GM12878 (cell line): ENCODE measurements around the gene ZNF41. TPM values are rescaled to one million over a fixed set of nuclear protein-coding genes. Genes with fewer than 3 reads are reported as not detected.
A peak's percentile ranks its signal among the peaks of the same experiment; 100 is the strongest.

Source experiments
- ATAC-seq: fragments of 200-7000 bp; cut with Tn5 transposase; 3 replicates; pipeline ENCODE4 v1.9.1; 2020; ENCODE audit warnings: mild to moderate bottlenecking, moderate library complexity
- BruUV-seq: library from RNA; stranded (reverse); fragments of 400-500 nt; replicated peaks from 2 replicates; lab custom pipeline; 2021; lab: Mats Ljungman, UMichigan
- CTCF ChIA-PET: fragments of 300-600 bp; sonication (Branson Sonifier 250); formaldehyde crosslinking; extraction: SDS; loops from one replicate; lab custom pipeline; 2021; ENCODE audit warnings: inconsistent platforms; lab: Yijun Ruan, JAX
- POLR2A ChIA-PET: fragments of 350-600 bp; formaldehyde crosslinking; extraction: SDS; loops from one replicate; lab custom pipeline; 2021; ENCODE audit warnings: inconsistent platforms; lab: Charles Lee
- RAD21 ChIA-PET: fragments of 300-600 bp; sonication (Branson Sonifier 250); formaldehyde crosslinking; loops from one replicate; lab custom pipeline; 2023; ENCODE audit warnings: antibody characterized with exemption; ENCODE audit not compliant: unreplicated experiment; lab: Charles Lee
- SMC1A ChIA-PET: fragments of 300-600 bp; sonication (Branson Sonifier 250); formaldehyde crosslinking; loops from one replicate; lab custom pipeline; 2023; ENCODE audit not compliant: unreplicated experiment, uncharacterized antibody; lab: Charles Lee
- DNase-seq: peaks from one replicate; pipeline ENCODE4 v3.0.0-alpha.2; 2011; ENCODE audit warnings: low read depth, low spot score
- FAIRE-seq: peaks from 3 replicates; lab custom pipeline; 2011; peaks lifted over from hg19 to GRCh38; lab: Jason Lieb, UNC
- H2AFZ ChIP-seq: 2 replicates; pipeline ENCODE4 v1.6.0; 2011; ENCODE audit warnings: low read depth, low read length, control low read depth; ENCODE audit not compliant: control insufficient read depth
- H3K27ac ChIP-seq: 2 replicates; pipeline ENCODE4 v1.5.1; 2011; ENCODE audit warnings: control low read depth; ENCODE audit not compliant: control insufficient read depth, insufficient read depth
- H3K27me3 ChIP-seq, 2 experiments: replicated peaks in 1 of 2; 2 replicates each; pipeline versions ENCODE4 v1.6.0 to v1.6.1; 2011; ENCODE audit warnings: low read length in 1 of 2; ENCODE audit not compliant: control insufficient read depth in 2 of 2, insufficient read depth in 2 of 2
- H3K36me3 ChIP-seq, 2 experiments: 2 replicates each; pipeline ENCODE4 v1.5.1; 2011; ENCODE audit warnings: low read length in 1 of 2; ENCODE audit not compliant: control insufficient read depth in 2 of 2, insufficient read depth in 2 of 2
- H3K4me1 ChIP-seq: 2 replicates; pipeline ENCODE4 v1.6.1; 2011; ENCODE audit warnings: mild to moderate bottlenecking, low read length, moderate library complexity, mixed read lengths; ENCODE audit not compliant: control insufficient read depth, insufficient read depth
- H3K4me2 ChIP-seq: 2 replicates; pipeline ENCODE4 v1.6.0; 2011; ENCODE audit warnings: control low read depth; ENCODE audit not compliant: control insufficient read depth, insufficient read depth
- H3K4me3 ChIP-seq: fragments of 200-600 bp; sonication (generic); 2 replicates; pipeline ENCODE4 v1.5.1; 2016
- H3K79me2 ChIP-seq: 2 replicates; pipeline ENCODE4 v1.6.0; 2011; ENCODE audit warnings: low read length; ENCODE audit not compliant: control insufficient read depth, insufficient read depth
- H3K9ac ChIP-seq: 2 replicates; pipeline ENCODE4 v1.8.0; 2011; ENCODE audit warnings: low read length, control low read depth, mixed read lengths; ENCODE audit not compliant: control insufficient read depth, insufficient read depth
- H3K9me3 ChIP-seq: replicated peaks from 3 replicates; pipeline ENCODE4 v1.5.1; 2011; ENCODE audit warnings: mild to moderate bottlenecking, low read length; ENCODE audit not compliant: control insufficient read depth, insufficient read depth
- H4K20me1 ChIP-seq: 2 replicates; pipeline ENCODE4 v1.6.0; 2011; ENCODE audit not compliant: control insufficient read depth, insufficient read depth
- GABPA ChIP-seq: IDR thresholded peaks from 2 replicates; pipeline ENCODE4 v1.6.1; 2014; ENCODE audit warnings: antibody characterized with exemption, low read depth, mild to moderate bottlenecking, inconsistent platforms
- WGBS: methylation state at CpG from one replicate; pipeline ENCODE4 v1.1.6; 2016; ENCODE audit warnings: low lambda C conversion rate; ENCODE audit not compliant: insufficient replicate concordance, insufficient coverage; ENCODE audit errors: missing lambda C conversion rate; 5-methylcytosine and 5-hydroxymethylcytosine counted together
- in situ Hi-C: fragments of 300-500 bp; cut with MboI; formaldehyde crosslinking; loops from 9 replicates; pipeline ENCODE4 v1.14.3; 2018; ENCODE audit warnings: mixed read lengths
- intact Hi-C: fragments of 100-400 bp; cut with micrococcal nuclease; formaldehyde crosslinking; loops from one replicate; pipeline ENCODE4 v1.14.2; 2022; ENCODE audit not compliant: unreplicated experiment
- polyA plus RNA-seq, 11 experiments: library from polyadenylated mRNA; depleted of rRNA in 4 of 11; unstranded in 6 of 11; stranded (reverse) in 5 of 11; fragments of >200 nt; fragmentation: Nextera tagmentation in 4 of 11; fragmentation: Illumina TruSeq in 1 of 11; extraction: Ambion mirVana in 4 of 11; extraction: Trizol in 1 of 11; gene quantifications; 1 replicate in 1 of 11; 2 replicates in 10 of 11; pipeline versions ENCODE4 v1.2.1 to v1.2.3, GENCODE V29; 2011 to 2016; ENCODE audit warnings: inconsistent platforms in 2 of 11, missing spikeins in 2 of 11, low read depth in 1 of 11
- total RNA-seq, 4 experiments: library from RNA; depleted of rRNA in 3 of 4; stranded (reverse); fragments of >200 nt in 3 of 4; fragmentation: Illumina TruSeq in 1 of 4; extraction: Trizol in 1 of 4; gene quantifications; 2 replicates each; pipeline versions ENCODE4 v1.2.1 to v1.2.3, GENCODE V29; 2013 to 2021
- TF ChIP-seq, protein P1 (sequence below): fragments of 450-650 bp; IDR thresholded peaks from 2 replicates; pipeline ENCODE4 v1.6.1; 2017; ENCODE audit warnings: antibody characterized with exemption, mild to moderate bottlenecking, moderate library complexity

ZNF41 gene
- total and polyA plus RNA-seq, 10 of the 15 experiments (the other 5 are each of a cell fraction or from before 2014, with no cell fraction given), result 0.95 to 10.6 (median 7.5) TPM

DNA sequence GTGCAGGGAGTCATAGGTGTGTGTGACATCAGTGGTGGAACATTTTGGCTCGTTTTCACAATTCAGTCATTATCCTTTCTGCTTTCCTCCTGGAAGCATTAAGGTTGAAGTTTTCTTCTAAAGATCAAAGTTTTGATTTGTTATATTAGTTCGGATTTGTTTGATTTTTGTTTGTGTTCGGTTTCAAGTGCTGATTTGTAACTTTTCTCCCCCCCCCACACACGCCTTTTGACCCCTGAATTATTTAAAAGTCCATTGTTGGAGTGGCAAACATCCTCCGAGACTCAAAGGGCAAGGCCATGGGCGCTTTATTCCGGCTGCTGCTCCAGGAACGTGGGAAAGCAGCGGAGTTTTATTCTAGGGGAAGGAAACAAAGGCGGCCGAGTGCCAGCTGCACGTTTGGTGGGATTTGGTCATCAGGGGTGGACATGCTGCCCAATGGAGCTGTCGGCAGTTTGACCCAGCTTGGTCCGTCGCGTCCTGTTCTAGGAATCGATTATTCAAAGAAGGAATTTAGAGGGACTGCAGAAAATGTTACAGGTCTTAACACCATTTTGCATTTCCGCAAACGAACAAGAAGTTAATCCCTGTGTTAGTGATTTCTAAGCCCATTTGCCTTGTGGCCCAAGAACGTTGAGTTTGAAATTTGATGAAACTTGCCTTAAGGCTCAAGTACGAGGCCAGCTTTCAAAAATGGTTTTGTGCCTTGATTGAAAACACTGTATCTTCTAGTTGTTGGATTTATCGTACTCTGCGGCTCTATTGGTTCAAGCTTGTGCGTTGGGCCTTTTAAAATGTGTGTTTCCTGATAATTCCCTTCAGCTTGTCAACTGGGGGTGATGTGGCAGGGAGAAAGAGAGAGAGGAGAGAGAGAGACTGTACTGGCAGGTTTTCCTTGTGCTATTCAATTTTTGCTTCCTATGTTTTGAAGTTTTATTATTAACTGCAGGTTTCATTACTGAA lies 565 bp upstream of the ZNF41 start:
- TF ChIP-seq, protein P1, sequence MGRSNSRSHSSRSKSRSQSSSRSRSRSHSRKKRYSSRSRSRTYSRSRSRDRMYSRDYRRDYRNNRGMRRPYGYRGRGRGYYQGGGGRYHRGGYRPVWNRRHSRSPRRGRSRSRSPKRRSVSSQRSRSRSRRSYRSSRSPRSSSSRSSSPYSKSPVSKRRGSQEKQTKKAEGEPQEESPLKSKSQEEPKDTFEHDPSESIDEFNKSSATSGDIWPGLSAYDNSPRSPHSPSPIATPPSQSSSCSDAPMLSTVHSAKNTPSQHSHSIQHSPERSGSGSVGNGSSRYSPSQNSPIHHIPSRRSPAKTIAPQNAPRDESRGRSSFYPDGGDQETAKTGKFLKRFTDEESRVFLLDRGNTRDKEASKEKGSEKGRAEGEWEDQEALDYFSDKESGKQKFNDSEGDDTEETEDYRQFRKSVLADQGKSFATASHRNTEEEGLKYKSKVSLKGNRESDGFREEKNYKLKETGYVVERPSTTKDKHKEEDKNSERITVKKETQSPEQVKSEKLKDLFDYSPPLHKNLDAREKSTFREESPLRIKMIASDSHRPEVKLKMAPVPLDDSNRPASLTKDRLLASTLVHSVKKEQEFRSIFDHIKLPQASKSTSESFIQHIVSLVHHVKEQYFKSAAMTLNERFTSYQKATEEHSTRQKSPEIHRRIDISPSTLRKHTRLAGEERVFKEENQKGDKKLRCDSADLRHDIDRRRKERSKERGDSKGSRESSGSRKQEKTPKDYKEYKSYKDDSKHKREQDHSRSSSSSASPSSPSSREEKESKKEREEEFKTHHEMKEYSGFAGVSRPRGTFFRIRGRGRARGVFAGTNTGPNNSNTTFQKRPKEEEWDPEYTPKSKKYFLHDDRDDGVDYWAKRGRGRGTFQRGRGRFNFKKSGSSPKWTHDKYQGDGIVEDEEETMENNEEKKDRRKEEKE, result no peak
- 0 out of 2 replicates have a peak, but pooled peaks have one; percentile 7 for TF ChIP-seq GABPA
- TF ChIP-seq, all 136 proteins: peak for 1
- ChIA-PET SMC1A (interaction anchor here (1.1 kb wide), 1 partner anchor 12 kb away, joined by 5 read pairs; no protein-coding TSS in a partner anchor), RAD21 (interaction anchor here (2.1 kb wide), 1 partner anchor 14 kb away, joined by 6 read pairs; no protein-coding TSS in a partner anchor), POLR2A (interaction anchor here (0.9 to 1.0 kb wide), 2 partner anchors 13 to 38 kb away, joined by 3 to 4 read pairs; no protein-coding TSS in a partner anchor), CTCF (interaction anchor here (0.6 to 1.4 kb wide), 3 partner anchors 17 to 99 kb away, joined by 3 to 4 read pairs (median 3); no protein-coding TSS in a partner anchor)
- peak; percentile 35 for FAIRE-seq
- Histone ChIP-seq H3K4me3 (peak overlapping the region; percentile 66), H4K20me1 (no peaks in the 10 kb centered on the region), H3K9me3 (no peaks in the 10 kb centered on the region), H3K36me3 (no peaks in the 10 kb centered on the region), H3K27ac (peak overlapping the region; percentile 88), H3K79me2 (peaks cover 30% of the 10 kb centered on the region), H3K4me2 (peak overlapping the region; percentile 56), H3K27me3 (no peaks in the 10 kb centered on the region), H3K4me1 (no peaks in the 10 kb centered on the region; the same call in 1 of the 2 replicates), H3K9ac (peak overlapping the region; percentile 83), H2AFZ (peak overlapping the region; percentile 4)
- WGBS, result 31% methylated on average over 24 of the region's 24 CpGs
- DNase-seq, result no peak
- in situ Hi-C loops (no loop called here), intact Hi-C loops (loop anchor here (2.0 to 10.0 kb wide), 2 partner anchors 151 to 251 kb away; partner anchors contain the start of gene USP11)
- ATAC-seq, result no peak
- TSS peak; percentile 88 for BruUV-seq
